Measurements from ENCODE around the gene LDLRAD4. TPM values are rescaled to one million over a fixed set of nuclear protein-coding genes. Genes with fewer than 3 reads are reported as not detected.

The LDLRAD4 gene
- total RNA-seq, 2 donors from 2014 or later: 18.4 to 59.2 TPM

DNA sequence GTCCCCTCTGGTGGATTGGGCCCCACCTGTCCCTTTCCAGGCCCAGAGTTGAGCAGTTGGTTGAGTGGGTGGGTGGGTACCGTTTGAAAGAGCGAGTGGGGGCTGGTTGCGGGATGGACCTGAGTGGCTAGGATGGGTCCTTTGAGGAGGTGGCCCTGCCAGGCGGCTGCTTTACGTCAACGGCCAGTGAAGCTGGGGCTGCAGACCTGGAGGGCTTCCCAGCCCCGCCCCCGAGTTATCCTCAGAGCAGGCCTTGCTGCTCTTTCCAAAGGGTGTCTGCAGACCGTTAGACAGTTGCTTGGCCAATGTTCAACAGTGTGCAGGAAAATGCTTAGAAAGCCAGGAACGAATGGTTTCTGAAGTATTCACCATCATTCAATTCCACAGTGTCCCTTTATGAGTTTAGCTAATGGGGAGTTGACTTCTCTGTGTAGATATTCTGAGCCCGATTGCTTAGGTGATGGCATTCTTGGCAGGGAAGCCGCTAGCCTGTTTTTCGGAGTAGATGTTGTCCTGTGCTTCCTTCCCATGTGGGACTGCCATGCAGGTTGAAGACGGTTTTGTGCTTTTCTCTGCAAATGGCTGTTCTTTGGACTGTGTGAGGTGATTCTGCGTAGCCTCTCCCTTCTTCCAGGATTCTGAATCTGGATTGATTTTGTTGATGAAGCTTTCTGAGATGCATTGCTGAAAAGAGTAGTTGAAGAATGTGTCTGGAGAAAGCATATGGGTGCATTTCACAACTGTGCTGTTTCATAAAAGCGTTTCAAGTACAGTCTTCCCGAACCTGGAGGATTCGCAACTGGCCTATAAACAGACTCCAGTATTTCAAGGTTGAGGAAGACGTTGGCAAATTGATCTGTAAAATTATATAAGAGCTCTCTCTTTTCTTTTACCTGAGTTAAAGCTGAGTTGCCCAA lies 45.8 kb downstream of the LDLRAD4 start:
- Mint-ChIP-seq H3K36me3 (peaks cover 4 to 6% of the 10 kb centered on the region in 2 donors), H3K27ac (no peak overlapping the region), H3K9me3 (no peaks in the 10 kb centered on the region)
- no peak for ATAC-seq
- DNase-seq (ENCODE audit: low spot score in 2 of 2): no peak

DNA sequence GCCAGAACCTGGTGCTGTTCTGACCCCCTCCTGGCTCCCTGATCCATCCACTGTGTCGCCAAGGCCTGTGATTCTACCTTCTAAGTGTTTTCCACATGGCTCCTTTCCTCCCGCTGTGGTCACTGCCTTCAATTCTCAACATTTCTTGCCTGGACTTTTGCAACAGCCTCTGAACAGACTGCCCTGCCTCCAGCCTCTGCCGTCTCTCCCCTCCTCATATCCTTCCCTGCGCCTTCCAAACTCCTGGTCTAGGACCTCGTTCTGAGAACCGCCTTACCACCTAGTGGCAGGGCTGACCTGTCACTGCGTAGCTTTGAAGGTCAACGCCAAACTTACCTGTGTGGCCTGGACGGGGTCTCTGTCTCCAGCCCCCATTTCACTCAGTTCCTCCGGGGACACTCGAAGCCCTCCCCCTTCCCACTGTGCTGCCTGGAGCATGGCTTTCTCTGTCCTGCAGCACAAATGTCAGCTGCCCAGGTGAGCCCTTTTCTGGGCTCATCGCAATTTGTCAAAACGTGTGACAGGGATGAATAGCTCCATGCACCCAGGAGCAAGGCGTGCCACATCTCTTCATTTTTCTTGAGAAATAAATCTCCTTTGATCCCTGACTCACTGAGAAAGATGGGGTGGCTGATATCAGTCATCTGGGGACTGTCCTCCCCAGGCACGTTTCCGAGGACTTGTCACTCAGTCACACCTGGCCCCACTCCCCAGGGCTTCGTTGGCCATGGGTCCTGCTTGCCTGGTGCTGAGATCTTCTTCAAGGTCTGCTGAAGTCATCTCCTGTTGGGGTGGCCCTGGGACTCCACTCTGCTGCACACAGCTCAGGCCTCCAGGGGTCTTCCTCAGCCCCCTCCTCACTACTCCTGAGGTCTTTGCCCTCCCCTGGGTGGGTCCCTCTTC lies 46.7 kb downstream of the LDLRAD4 start:
- DNase-seq (ENCODE audit: low spot score in 2 of 2): peak; percentile 61 to 75
- Mint-ChIP-seq H3K9me3 (no peaks in the 10 kb centered on the region), H3K27ac (peak overlapping the region; percentile 92 to 95), H3K36me3 (peaks cover 4 to 12% of the 10 kb centered on the region in 2 donors)
- peak; percentile 75 to 82 for ATAC-seq

DNA sequence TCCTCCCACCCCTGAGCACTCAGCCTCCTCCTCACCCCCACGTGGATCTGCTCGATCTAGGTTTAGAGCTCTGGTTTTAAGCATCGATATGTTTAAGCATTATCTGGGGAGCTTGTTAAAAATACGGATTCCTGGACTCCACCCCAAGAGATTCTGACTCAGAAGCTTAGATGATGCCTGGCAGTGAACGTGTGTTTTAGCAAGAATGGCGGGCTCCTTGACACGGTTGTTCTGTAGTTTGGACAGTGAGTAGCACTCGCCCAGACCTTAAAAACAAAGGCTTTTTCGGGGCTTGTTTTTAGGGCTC lies 47.3 kb downstream of the LDLRAD4 start:
- Mint-ChIP-seq H3K9me3 (no peaks in the 10 kb centered on the region), H3K36me3 (peaks cover 4 to 18% of the 10 kb centered on the region in 2 donors), H3K27ac (peak overlapping the region; percentile 92 to 95)
- ATAC-seq: no peak
- no peak for DNase-seq (ENCODE audit: low spot score in 2 of 2)

DNA sequence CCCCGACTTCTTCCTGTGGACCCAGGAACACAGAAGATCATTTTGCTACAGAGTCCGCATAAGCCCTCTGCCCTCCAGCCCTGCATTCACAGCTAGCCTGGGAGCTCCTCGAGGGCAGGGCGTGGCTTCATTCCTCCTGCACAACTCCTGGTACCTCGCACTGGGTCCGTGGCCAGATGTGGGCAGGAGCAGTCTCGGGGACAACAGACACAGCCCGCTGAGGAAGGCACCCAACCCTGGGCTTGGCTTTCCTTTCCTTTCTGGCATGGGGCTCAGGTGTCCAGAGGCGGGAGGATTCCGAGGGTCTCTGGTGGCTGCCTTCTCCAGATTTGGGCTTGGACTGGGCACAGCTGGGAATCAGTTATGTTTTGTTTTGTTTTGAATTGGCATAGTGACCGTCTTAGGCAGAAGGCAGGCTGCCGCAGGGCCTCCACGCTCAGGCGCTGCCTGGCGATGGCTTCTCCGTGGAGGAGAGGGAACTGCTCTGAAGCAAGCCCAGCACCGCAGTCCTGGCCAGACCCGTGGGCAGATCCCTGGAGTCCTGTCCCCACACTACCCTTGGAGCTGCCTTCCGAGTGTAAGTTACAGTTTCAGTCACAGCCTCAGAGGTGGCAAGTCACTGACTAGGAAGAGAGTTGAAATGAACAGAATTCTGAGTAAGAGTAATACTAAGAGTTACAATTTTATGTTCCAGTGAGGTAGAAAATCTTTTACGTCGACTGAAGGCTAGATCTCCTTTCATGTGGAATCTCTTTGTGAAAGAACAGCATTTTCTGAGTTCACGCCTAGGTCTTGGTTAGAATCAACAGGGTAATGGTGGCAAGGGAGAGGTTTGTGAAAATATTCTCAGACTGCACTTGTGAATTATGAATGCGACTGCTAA lies 47.9 kb downstream of the LDLRAD4 start:
- Mint-ChIP-seq H3K27ac (peak overlapping the region; percentile 92 to 95), H3K36me3 (peaks cover 4 to 24% of the 10 kb centered on the region in 2 donors), H3K9me3 (no peaks in the 10 kb centered on the region)
- peak; percentile 77 to 86 for ATAC-seq
- peak; percentile 67 to 75 for DNase-seq (ENCODE audit: low spot score in 2 of 2)

DNA sequence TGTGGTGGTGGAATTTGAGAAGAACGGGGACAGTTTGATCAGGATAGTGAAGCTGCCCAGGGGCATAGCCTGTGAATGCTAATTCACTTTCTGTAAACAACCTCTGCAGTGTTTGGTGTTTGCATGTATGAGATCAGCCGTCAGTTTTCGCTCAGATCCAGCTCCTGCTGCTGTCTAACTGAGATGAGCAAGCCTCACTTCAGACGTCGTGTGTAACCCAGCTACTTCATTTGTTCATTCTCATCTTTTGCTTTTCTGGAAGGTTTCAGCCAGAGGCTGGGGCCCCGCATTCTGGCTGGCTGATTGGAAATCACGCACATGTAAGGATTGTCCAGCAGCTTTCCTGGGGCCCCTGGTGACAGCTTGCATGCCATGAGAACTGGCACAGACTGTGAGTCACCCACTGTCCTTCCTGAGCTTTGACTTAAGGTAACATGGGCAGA lies 48.9 kb downstream of the LDLRAD4 start:
- DNase-seq (ENCODE audit: low spot score in 2 of 2) (no peak), ATAC-seq (peak in 1 of 2 donors; percentile 20)
- peaks cover 4 to 24% of the 10 kb centered on the region in 2 donors for H3K36me3 Mint-ChIP-seq
- H3K9me3 Mint-ChIP-seq: no peaks in the 10 kb centered on the region
- H3K27ac Mint-ChIP-seq: peak overlapping the region; percentile 83 to 95

DNA sequence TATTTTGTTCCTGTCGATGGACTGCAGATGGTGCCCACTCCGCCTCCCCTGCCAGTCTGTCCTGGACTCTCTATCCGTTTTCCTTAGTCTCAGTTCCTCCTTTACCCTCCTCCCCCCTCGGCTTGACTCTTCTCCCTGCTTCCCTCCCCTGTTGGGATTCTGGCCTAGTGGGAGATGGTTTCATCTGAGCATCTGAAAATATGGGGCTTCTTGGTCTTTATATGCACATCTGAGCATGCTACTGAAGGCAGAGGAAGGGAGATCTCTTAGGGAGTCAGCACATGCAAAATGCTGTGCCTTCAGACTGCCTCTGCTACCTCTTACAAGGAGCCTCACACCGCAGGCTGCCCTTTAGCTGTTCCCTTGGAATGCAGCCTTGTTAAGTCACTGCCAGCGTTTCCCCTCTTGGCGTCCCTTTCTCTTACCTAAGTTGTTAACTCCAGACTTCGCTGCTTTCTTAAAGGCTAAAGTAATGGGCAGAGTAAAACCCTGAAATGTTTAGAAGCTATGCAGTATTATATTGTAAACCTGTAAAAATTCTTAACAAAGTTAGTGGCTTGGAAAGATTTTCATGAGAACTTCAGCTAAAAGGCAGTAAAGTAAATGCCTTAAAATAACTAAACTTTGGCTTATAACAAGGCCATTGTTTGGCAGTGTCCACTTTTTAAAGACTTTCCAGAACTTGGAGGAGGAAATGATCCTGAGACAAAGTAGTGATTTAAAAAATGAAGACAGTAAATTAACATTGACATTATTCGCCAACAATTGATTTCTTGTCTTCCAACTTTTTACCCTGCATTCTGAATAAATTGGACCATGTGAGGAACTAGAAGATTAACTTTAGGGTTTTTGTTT lies 49.8 kb downstream of the LDLRAD4 start:
- ATAC-seq: no peak
- DNase-seq (ENCODE audit: low spot score in 2 of 2): no peak
- H3K36me3 Mint-ChIP-seq: peaks cover 4 to 25% of the 10 kb centered on the region in 2 donors
- H3K27ac Mint-ChIP-seq: peak overlapping the region; percentile 83 to 95
- H3K9me3 Mint-ChIP-seq: no peaks in the 10 kb centered on the region

DNA sequence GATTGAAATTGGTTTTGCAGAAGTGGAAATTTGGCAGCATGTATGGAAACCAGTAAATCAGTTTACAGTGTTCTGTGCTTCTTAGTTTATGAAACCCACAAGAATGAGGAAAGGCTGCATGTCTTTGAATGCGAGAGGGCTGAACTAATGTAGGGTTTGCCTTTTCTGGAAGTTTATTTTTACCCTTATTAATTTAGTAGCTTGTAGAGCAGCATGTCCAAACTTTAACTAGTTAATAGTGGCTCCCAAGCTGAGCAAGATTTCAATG lies 50.4 kb downstream of the LDLRAD4 start:
- ATAC-seq (no peak), DNase-seq (ENCODE audit: low spot score in 2 of 2) (no peak)
- Mint-ChIP-seq H3K36me3 (peaks cover 5 to 30% of the 10 kb centered on the region in 2 donors), H3K9me3 (no peaks in the 10 kb centered on the region), H3K27ac (peak overlapping the region in 1 of 2 donors; percentile 8)

DNA sequence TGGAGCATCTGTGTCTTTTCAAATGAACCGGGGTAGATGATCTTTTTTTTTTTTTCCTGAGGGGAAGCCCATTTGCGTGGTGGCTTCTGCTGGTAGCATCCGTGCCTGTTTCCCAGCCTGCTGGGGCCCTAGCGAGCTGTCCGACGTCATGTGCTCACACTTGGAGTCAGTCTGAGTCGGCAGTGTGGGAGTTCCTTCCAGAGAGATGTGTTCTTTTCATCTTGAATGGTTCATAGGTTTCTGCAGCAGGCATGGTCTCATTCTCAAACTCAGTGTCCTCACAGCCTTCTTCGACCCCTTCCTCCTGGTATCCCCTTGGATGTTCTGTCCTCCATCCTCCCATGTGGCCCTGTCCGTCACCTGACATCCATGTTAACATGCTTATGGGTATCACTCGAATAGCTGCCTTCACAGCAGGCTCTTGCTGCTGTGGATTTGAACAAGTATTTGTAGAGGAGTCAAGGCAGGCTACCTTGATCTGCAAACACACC lies 51.0 kb downstream of the LDLRAD4 start:
- ATAC-seq (no peak), DNase-seq (ENCODE audit: low spot score in 2 of 2) (peak in 1 of 2 donors; percentile 52)
- Mint-ChIP-seq H3K27ac (peak overlapping the region; percentile 7 to 8), H3K9me3 (no peaks in the 10 kb centered on the region), H3K36me3 (peaks cover 9 to 35% of the 10 kb centered on the region in 2 donors)

DNA sequence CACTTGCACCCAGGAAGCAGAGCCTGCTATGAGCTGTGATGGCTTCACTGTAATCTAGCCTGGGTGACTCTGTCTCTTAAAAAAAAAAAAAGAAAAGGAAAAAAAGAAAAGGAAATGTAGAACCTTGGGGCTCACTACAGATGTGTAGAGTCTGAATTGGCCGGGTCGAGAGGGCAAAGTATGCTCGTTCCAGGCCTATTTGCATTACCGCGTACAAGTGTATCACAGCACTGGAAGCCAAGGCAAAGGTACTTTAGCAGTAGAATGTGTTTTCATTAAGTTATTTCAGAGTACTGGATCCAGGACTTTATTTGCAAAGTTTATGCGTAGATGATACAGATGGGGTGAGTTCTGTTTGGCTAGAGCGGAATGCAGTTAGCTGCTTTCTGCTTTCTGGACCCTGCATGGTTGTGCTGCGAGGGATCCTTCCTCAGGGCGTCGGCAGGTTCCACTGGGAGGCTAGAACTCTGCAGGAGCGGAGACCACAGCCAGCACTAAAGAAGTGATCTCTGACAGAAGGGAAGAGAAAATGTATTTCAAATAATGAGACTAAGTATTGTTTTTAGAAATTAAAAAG lies 51.8 kb downstream of the LDLRAD4 start:
- no peaks in the 10 kb centered on the region for H3K9me3 Mint-ChIP-seq
- peaks cover 5 to 31% of the 10 kb centered on the region in 2 donors for H3K36me3 Mint-ChIP-seq
- ATAC-seq: no peak
- no peak overlapping the region for H3K27ac Mint-ChIP-seq
- DNase-seq (ENCODE audit: low spot score in 2 of 2): no peak

DNA sequence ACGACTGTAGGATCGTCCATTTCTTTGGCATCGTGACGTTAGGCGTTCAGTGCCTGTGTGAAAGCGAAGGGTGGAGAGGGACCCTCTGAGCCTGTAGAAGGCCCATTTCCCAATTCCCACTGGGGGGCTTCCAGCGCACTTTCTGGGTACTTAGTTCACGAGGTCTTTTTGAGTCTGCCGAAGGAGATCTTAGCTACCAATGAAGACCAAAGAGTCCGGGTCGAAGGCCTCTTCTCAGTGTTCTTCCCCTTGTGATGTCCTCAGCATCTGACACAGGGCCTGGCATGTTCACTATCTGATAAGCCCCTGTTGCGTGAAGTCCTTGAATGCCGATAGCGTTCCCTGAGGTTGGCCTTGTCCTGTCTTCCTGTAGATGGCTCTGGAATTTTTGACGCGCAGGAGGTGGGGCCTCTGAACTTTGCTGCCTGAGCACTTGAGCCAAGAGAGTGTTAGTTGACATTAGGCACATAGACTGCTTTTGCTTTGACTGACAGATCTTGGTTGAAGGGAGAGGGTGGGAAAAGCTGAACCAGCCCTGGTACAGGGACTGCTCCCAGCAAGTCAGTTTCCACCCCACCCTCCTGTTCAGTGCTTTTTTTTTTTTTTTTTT lies 52.8 kb downstream of the LDLRAD4 start:
- Mint-ChIP-seq H3K27ac (no peak overlapping the region), H3K9me3 (no peaks in the 10 kb centered on the region), H3K36me3 (peaks cover 5 to 29% of the 10 kb centered on the region in 2 donors)
- no peak for DNase-seq (ENCODE audit: low spot score in 2 of 2)
- ATAC-seq: no peak

DNA sequence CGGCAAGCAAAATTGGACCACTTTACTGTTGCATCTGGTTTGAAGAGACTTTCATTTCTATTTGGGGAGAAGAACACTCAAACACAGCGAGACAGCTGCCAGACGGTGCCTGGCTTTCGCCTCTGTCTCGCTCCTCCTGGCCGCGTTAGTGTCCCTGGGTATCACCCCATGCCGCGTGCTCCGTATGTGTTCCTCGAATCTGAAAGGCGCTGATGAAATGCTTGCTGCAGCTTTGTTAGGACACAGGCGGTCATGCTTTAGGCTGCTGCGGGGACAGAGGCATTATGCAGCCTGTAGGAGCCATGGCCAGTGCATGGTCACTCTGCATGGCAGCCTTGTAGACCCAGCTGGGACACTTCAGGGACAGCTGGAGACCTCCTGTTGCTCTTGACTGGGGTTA lies 53.9 kb downstream of the LDLRAD4 start:
- H3K27ac Mint-ChIP-seq: no peak overlapping the region
- H3K9me3 Mint-ChIP-seq: no peaks in the 10 kb centered on the region
- peaks cover 5 to 29% of the 10 kb centered on the region in 2 donors for H3K36me3 Mint-ChIP-seq
- ATAC-seq: no peak
- DNase-seq (ENCODE audit: low spot score in 2 of 2): no peak

DNA sequence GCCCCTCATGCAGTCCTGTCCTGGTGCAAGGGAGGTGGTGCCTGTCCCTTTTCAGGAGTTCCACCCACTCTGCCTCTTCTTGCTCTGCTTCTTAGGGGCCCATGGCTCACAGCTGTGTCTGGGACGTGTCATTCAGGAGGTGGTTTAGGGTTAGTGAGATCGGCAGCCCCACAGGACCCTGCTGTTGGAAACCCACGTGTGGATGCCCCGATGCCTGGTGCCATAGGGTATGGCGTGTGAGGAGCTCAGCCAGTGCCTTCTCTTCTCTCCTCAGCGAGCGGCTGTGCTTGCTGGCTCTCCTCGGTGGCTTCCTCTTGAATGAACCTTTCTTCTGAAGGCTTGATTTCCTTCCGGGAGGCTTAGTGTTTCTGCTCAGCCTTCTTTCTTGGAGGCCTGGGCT lies 55.2 kb downstream of the LDLRAD4 start:
- peaks cover 11 to 42% of the 10 kb centered on the region in 2 donors for H3K36me3 Mint-ChIP-seq
- no peak for DNase-seq (ENCODE audit: low spot score in 2 of 2)
- peak; percentile 60 to 63 for ATAC-seq
- H3K9me3 Mint-ChIP-seq: no peaks in the 10 kb centered on the region
- H3K27ac Mint-ChIP-seq: peak overlapping the region; percentile 90 to 92

DNA sequence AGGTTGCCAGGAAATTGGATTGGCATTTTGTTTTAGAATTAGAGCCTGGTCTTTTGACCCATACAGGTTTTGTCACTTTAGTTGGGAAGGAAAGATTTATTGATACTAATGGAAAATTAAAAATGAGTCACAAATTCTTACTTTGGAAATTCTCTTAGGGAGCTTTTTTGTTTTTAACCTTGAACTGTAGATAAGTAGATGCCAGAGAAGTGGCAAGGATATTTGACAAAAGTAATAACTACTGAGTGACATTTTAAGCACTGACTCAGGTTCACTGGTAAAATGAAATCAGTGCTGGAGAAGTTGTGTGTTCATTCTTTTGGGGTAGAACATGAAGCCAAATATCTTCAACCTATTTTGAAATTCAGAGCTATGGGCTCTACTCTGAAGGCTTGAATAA lies 56.5 kb downstream of the LDLRAD4 start:
- Mint-ChIP-seq H3K9me3 (no peaks in the 10 kb centered on the region), H3K36me3 (peaks cover 11 to 44% of the 10 kb centered on the region in 2 donors), H3K27ac (no peak overlapping the region)
- DNase-seq (ENCODE audit: low spot score in 2 of 2) (no peak), ATAC-seq (no peak)

DNA sequence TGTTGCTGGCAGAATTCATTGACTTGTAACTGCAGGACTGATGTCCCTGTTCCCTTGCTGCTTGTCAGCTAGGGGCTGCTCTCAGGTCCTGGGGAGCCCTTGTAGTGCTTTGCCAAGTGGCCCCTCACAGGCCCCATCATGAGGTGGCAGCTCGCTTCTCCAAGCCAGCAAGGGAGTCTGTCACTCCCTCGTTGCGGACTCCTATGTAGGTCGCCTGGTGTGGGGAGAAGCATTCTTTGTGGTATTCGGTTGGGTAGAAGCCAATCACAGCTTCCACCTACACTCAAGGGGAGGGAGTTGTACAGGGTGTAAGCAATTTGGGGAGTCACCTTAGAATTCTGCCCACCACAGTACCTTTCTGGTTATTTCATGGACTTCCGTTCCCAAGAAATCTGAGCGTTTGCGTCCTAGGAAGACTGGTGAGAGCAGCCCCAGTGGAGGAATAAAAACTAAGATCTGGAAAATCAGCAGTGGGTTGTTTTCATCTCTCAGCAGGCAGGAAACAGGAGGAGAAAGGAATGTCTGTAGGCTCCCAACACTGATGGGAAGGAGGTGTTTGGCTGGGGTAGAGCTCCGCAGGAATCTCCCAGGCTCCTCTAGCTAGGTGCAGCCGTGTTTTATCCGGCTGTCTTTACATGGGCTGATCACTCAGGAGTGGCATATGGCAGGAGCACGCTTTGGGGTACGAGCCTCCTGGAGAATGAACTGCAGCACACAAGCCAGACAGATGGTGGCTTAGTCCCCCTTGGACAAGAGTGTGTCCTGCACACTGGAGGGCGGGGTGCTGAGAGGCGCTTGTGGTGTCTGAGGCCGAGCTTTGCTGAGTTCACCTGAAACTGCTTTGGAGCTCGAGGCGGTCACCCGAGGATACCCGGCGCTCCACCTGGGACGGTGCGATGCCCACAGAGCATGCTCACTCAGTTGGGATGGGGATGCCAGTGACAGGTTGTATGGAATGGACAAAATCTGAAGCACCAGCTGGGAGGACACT lies 58.3 kb downstream of the LDLRAD4 start:
- DNase-seq (ENCODE audit: low spot score in 2 of 2) (peak in 1 of 2 donors; percentile 52), ATAC-seq (peak in 1 of 2 donors; percentile 5)
- peaks cover 0 to 1% of the 10 kb centered on the region in 2 donors for H3K9me3 Mint-ChIP-seq
- no peak overlapping the region for H3K27ac Mint-ChIP-seq
- peaks cover 11 to 34% of the 10 kb centered on the region in 2 donors for H3K36me3 Mint-ChIP-seq
